NK-92 (cell line): ENCODE data around the gene MAJIN.

Source experiments
- DNase-seq: peaks from one replicate; lab custom pipeline; 2025; ENCODE audit not compliant: unreplicated experiment; lab: John Stamatoyannopoulos, UW

The MAJIN gene

DNA sequence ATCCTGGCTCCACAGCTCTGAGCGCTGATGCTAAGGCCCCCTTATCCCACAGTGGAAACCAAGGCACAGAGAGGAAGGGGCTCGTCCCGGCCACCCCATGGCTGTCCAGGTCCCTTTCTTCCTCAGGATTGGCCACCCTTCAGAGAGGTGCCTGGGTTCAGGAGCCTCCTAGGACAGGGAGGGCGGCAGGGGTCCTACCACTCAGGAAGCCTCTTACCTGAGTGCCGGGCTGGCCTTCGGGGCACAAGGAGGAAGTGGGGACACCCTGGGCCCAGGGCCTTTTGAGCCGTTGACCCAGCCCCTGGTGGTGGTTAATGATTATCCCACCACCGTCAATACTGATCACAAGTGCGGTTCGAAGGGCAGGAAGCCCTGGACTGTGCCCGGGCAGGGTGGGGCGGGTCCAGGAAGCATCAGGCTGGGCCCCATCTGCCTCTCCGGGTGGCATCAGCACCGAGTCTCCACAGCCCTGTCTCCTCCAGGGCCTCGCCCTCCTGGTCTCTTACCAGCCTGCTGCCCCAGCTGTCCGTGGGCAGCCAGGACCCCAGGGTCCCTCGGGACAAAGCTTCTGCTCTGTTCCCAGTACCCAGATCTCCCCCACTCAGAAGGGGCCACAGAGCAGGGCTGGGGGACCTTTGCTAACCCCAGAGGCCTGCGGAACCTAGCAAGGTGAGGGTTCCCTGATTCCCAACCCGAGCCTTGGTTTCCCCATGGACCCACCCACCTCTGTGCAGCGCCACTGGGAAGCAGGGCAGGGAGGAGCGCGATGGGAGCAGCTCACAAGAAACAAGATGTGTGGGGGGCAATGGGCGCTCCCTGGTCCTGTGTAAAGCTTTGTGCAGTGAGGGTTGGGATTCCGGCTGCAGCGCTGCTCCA, 78.5 kb downstream of the MAJIN start:
- no peak for DNase-seq

GRCh38 chr11:64892838-64893193, 79.1 kb downstream of the MAJIN start:
- no peak for DNase-seq

DNA sequence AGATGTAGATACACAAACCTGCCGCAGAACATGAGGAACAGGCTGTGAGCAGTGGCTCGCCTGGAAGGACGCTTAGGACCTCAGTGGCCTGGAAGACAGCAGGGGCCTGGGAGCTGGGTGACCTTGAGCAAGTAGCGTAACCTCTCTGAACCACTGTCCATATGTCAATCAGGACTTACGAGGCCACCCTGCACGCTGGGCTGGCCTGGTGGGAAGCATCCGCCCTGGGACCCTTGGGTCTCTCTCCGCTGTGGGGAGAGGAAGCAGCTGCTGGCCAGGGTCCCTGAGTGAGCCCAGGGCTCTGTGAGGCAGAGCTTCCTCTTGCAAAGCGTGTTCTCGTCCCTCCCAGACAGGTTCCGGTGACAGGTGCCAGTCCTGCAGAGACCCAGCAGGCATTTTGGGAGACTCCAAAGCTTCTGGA, 79.5 kb downstream of the MAJIN start:
- DNase-seq, result no peak

GRCh38 chr11:64891880-64892279, 80.0 kb downstream of the MAJIN start:
- no peak for DNase-seq

DNA sequence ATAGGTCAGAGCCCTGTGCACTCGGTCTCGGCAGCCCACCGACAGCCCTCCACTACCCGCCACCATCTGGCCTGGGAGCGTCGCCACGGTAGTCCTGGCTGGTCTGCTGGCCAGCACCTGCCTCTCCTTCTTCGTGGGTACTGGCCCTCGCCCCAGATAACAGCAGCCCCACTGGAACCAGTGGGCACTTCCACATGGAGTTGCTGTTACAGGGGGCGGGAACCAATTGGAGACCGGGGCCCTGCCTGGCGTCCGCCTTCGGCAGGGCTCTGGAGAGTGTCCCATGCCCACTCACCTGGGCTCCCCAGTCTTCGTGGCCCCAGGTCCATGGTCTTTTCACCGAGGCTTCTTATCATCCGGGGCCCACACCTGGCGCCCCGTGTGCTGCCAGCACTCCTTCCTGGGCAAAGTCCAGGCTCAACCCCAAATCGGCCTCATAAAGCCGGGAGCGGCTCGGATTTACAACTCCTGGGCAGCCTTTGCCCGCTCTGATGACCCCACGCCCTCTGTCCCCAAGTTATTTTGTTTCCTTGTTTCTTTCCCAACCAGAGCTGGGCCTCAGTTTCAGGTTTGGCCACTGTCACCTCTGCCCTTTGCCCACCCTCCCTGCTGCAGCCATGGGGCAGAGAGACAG, 80.6 kb downstream of the MAJIN start:
- no peak for DNase-seq

- no peak for DNase-seq
Measured at GRCh38 chr11:64890522-64890939, 81.4 kb downstream of the MAJIN start.

- DNase-seq, result no peak
Measured at GRCh38 chr11:64888729-64889511, 83.0 kb downstream of the MAJIN start.

GRCh38 chr11:64888406-64888728, 83.5 kb downstream of the MAJIN start:
- no peak for DNase-seq
